ENCODE measurements around the gene FEV.

Gene FEV

GRCh38 chr2:218985021-218985324, at the start of gene FEV:
FEV (minus strand) TSS chr2:218985184; CDS start chr2:218985075, 109 bp downstream.
- in situ Hi-C loops (cut with HindIII; ENCODE audit: low sequenced_read_pairs) = no loop called here

GRCh38 chr2:219032051-219032745, 47.2 kb upstream of the FEV start:
- in situ Hi-C loops (cut with HindIII; ENCODE audit: low sequenced_read_pairs) = no loop called here

- in situ Hi-C loops (cut with HindIII; ENCODE audit: low sequenced_read_pairs) = no loop called here
Measured at GRCh38 chr2:219031005-219031738, 46.2 kb upstream of the FEV start.

- in situ Hi-C loops (cut with HindIII; ENCODE audit: low sequenced_read_pairs) = no loop called here
Measured at GRCh38 chr2:219030177-219030940, 45.4 kb upstream of the FEV start.

GRCh38 chr2:219029829-219030165, 44.8 kb upstream of the FEV start:
- in situ Hi-C loops (cut with HindIII; ENCODE audit: low sequenced_read_pairs) = no loop called here

- in situ Hi-C loops (cut with HindIII; ENCODE audit: low sequenced_read_pairs) = no loop called here
Measured at GRCh38 chr2:219028996-219029828, 44.2 kb upstream of the FEV start.

GRCh38 chr2:219028141-219028540, 43.2 kb upstream of the FEV start:
- in situ Hi-C loops (cut with HindIII; ENCODE audit: low sequenced_read_pairs) = no loop called here

GRCh38 chr2:219027511-219028055, 42.6 kb upstream of the FEV start:
- in situ Hi-C loops (cut with HindIII; ENCODE audit: low sequenced_read_pairs) = no loop called here

- in situ Hi-C loops (cut with HindIII; ENCODE audit: low sequenced_read_pairs) = no loop called here
Measured at GRCh38 chr2:219026946-219027345, 42.0 kb upstream of the FEV start.

- in situ Hi-C loops (cut with HindIII; ENCODE audit: low sequenced_read_pairs) = no loop called here
Measured at GRCh38 chr2:219025637-219026585, 40.9 kb upstream of the FEV start.

GRCh38 chr2:219024059-219024458, 39.1 kb upstream of the FEV start:
- in situ Hi-C loops (cut with HindIII; ENCODE audit: low sequenced_read_pairs) = no loop called here

GRCh38 chr2:219023045-219023605, 38.1 kb upstream of the FEV start:
- in situ Hi-C loops (cut with HindIII; ENCODE audit: low sequenced_read_pairs) = no loop called here

- in situ Hi-C loops (cut with HindIII; ENCODE audit: low sequenced_read_pairs) = no loop called here
Measured at GRCh38 chr2:219022616-219023015, 37.6 kb upstream of the FEV start.

GRCh38 chr2:219022041-219022440, 37.1 kb upstream of the FEV start:
- in situ Hi-C loops (cut with HindIII; ENCODE audit: low sequenced_read_pairs) = no loop called here

GRCh38 chr2:219021591-219021990, 36.6 kb upstream of the FEV start:
- in situ Hi-C loops (cut with HindIII; ENCODE audit: low sequenced_read_pairs) = no loop called here

GRCh38 chr2:219020604-219021365, 35.8 kb upstream of the FEV start:
- in situ Hi-C loops (cut with HindIII; ENCODE audit: low sequenced_read_pairs) = no loop called here

GRCh38 chr2:219019436-219019835, 34.5 kb upstream of the FEV start:
- in situ Hi-C loops (cut with HindIII; ENCODE audit: low sequenced_read_pairs) = no loop called here

GRCh38 chr2:219018726-219019125, 33.7 kb upstream of the FEV start:
- in situ Hi-C loops (cut with HindIII; ENCODE audit: low sequenced_read_pairs) = no loop called here

GRCh38 chr2:219018286-219018685, 33.3 kb upstream of the FEV start:
- in situ Hi-C loops (cut with HindIII; ENCODE audit: low sequenced_read_pairs) = no loop called here
